ENCODE results near the gene BORCS6. TPM values are rescaled to one million over a fixed set of nuclear protein-coding genes. Genes with fewer than 3 reads are reported as not detected.
"Not testable (repeated sequence)": the region's sequence is repeated elsewhere in the genome, so short reads cannot be mapped to it uniquely, and the experiment has no call there.

Gene BORCS6
- total and polyA plus RNA-seq, 2 donors (not counting 1 experiment from before 2014, with no cell fraction given) = 9.7 to 20.2 TPM

GRCh38 chr17:8173056-8173870 is 16.7 kb downstream of the BORCS6 start:
- Histone ChIP-seq H3K4me2 (replicated peaks; ENCODE audit: low read depth, low read length, poor library complexity, severe bottlenecking) (peak overlapping the region; percentile 70), H3K27me3 (replicated peaks in 1 of 4; ENCODE audit: control extremely low read depth in 1 of 4, control insufficient read depth in 3 of 4, insufficient read depth in 4 of 4, low read length in 3 of 4) (no peaks in the 10 kb centered on the region), H3K79me2 (ENCODE audit: control insufficient read depth, insufficient read depth, low read length) (peaks cover 5% of the 10 kb centered on the region), H3K4me3 (ENCODE audit: control extremely low read depth in 1 of 5, extremely low read depth in 1 of 5, insufficient read depth in 1 of 5, low read depth in 2 of 5, low read length in 4 of 5) (peak overlapping the region; percentile 32 to 96 (median 63)), H3K27ac (ENCODE audit: low read length in 2 of 2) (peak overlapping the region; percentile 95 to 99), H2AFZ (ENCODE audit: insufficient read depth, low read depth, low read length, poor library complexity, severe bottlenecking) (peak overlapping the region; percentile 51), H3K9me3 (ENCODE audit: control extremely low read depth in 1 of 3, control insufficient read depth in 2 of 3, insufficient read depth in 1 of 3, low read length in 2 of 3) (no peaks in the 10 kb centered on the region), H4K20me1 (ENCODE audit: control insufficient read depth, insufficient read depth, low read length, poor library complexity, severe bottlenecking) (no peaks in the 10 kb centered on the region), H3K4me1 (ENCODE audit: control insufficient read depth in 2 of 2, insufficient read depth in 2 of 2, low read length in 2 of 2) (peaks cover 24 to 38% of the 10 kb centered on the region in 2 donors), H3K9ac (ENCODE audit: low read length) (peak overlapping the region; percentile 96), H3K36me3 (replicated peaks in 1 of 2; ENCODE audit: control extremely low read depth in 1 of 2, control insufficient read depth in 1 of 2, extremely low read depth in 1 of 2, insufficient read depth in 2 of 2, low read length in 1 of 2) (no peaks in the 10 kb centered on the region)
- DNase-seq = peak; percentile 95
- CTCF ChIA-PET = interaction anchor here (0.5 to 1.6 kb wide), 14 partner anchors 9 to 125 kb away, joined by 3 to 12 read pairs (median 4); partner anchors contain the start of gene CTC1
- no peaks in the 10 kb centered on the region for H3K9me3 Mint-ChIP-seq (ENCODE audit: insufficient read depth)
- TF ChIP-seq EZH2 (IDR thresholded peaks at IDR 0.05; ENCODE audit: borderline replicate concordance, insufficient read depth, low read depth, low read length, poor library complexity, severe bottlenecking) = no peak
- TF ChIP-seq CTCF (IDR thresholded peaks at IDR 0.05) = no peak
- no peaks in the 10 kb centered on the region for H3K27me3 Mint-ChIP-seq
- WGBS (ENCODE audit: insufficient coverage) = 0% methylated on average over 20 of the region's 23 CpGs
- peak overlapping the region; percentile 94 for H3K4me3 Mint-ChIP-seq
- peak overlapping the region; percentile 100 for H3K27ac Mint-ChIP-seq
- peaks cover 46% of the 10 kb centered on the region for H3K4me1 Mint-ChIP-seq
- POLR2A ChIA-PET = interaction anchor here (0.5 to 3.1 kb wide), 25 partner anchors 9 to 864 kb away, joined by 3 to 33 read pairs (median 7); partner anchors contain the start of genes ALOXE3, AURKB, BORCS6 and CTC1
- intact Hi-C loops (cut with micrococcal nuclease) = loop anchor here (1.0 to 5.0 kb wide), 9 partner anchors 10 to 74 kb away; partner anchors contain the start of genes ALOXE3 and BORCS6
- ATAC-seq (ENCODE audit: low read depth) = peak; percentile 83

- 98% methylated on average over 6 of the region's 19 CpGs for WGBS (ENCODE audit: insufficient coverage)
- not testable (repeated sequence) for H3K36me3 ChIP-seq (replicated peaks in 1 of 2; ENCODE audit: control extremely low read depth in 1 of 2, control insufficient read depth in 1 of 2, extremely low read depth in 1 of 2, insufficient read depth in 2 of 2, low read length in 1 of 2); H3K79me2 ChIP-seq (ENCODE audit: control insufficient read depth, insufficient read depth, low read length); H3K4me3 Mint-ChIP-seq; H3K27me3 ChIP-seq (replicated peaks in 1 of 4; ENCODE audit: control extremely low read depth in 1 of 4, control insufficient read depth in 3 of 4, insufficient read depth in 4 of 4, low read length in 3 of 4); H2AFZ ChIP-seq (ENCODE audit: insufficient read depth, low read depth, low read length, poor library complexity, severe bottlenecking); DNase-seq; H3K27ac ChIP-seq (ENCODE audit: low read length in 2 of 2); H4K20me1 ChIP-seq (ENCODE audit: control insufficient read depth, insufficient read depth, low read length, poor library complexity, severe bottlenecking); H3K4me3 ChIP-seq (ENCODE audit: control extremely low read depth in 1 of 5, extremely low read depth in 1 of 5, insufficient read depth in 1 of 5, low read depth in 2 of 5, low read length in 4 of 5); H3K9me3 Mint-ChIP-seq (ENCODE audit: insufficient read depth); H3K4me2 ChIP-seq (replicated peaks; ENCODE audit: low read depth, low read length, poor library complexity, severe bottlenecking); H3K9me3 ChIP-seq (ENCODE audit: control extremely low read depth in 1 of 3, control insufficient read depth in 2 of 3, insufficient read depth in 1 of 3, low read length in 2 of 3); ATAC-seq (ENCODE audit: low read depth); H3K27ac Mint-ChIP-seq; H3K9ac ChIP-seq (ENCODE audit: low read length); H3K27me3 Mint-ChIP-seq
- POLR2A ChIA-PET = interaction anchor here (0.6 to 0.7 kb wide), 3 partner anchors 13 to 181 kb away, joined by 3 to 6 read pairs (median 3); no protein-coding TSS in a partner anchor
- CTCF ChIA-PET = interaction anchor here (1.5 kb wide), 1 partner anchor 110 kb away, joined by 3 read pairs; no protein-coding TSS in a partner anchor
- H3K4me1 ChIP-seq (ENCODE audit: control insufficient read depth in 2 of 2, insufficient read depth in 2 of 2, low read length in 2 of 2) = peaks cover 12 to 19% of the 10 kb centered on the region in 2 donors
- H3K4me1 Mint-ChIP-seq = peaks cover 28% of the 10 kb centered on the region
- intact Hi-C loops (cut with micrococcal nuclease) = loop anchor here (5.0 kb wide), 1 partner anchor 53 kb away; the partner anchor contains the start of gene ALOXE3
These were observed 19.8 kb downstream of the BORCS6 start for GRCh38 chr17:8170186-8170585.
